ENCODE measurements around the gene MVD. TPM values are rescaled to one million over a fixed set of nuclear protein-coding genes. Genes with fewer than 3 reads are reported as not detected.
A peak's percentile ranks its signal among the peaks of the same experiment; 100 is the strongest.

Gene MVD
- total RNA-seq, 1 experiment from 2014 or later, result 119 TPM

- TF ChIP-seq POLR2AphosphoS5 (IDR thresholded peaks at IDR 0.05; ENCODE audit: low read depth, low read length) (0 out of 2 replicates have a peak, but pooled peaks have one; percentile 4), SRF (IDR thresholded peaks at IDR 0.05; ENCODE audit: low read depth) (no peak)
- Histone ChIP-seq H3K9ac (ENCODE audit: low read length) (no peak overlapping the region), H3K79me2 (ENCODE audit: insufficient read depth, low read length) (no peaks in the 10 kb centered on the region), H3K27ac (ENCODE audit: low read depth, low read length) (no peak overlapping the region), H3K27me3 (ENCODE audit: insufficient read depth, low read length) (no peaks in the 10 kb centered on the region), H3K4me2 (ENCODE audit: low read length) (no peak overlapping the region), H3K9me2 (ENCODE audit: insufficient read depth) (no peaks in the 10 kb centered on the region), H2AFZ (ENCODE audit: low read depth, low read length, poor library complexity, severe bottlenecking) (no peak overlapping the region), H3K9me3 (ENCODE audit: control insufficient read depth in 1 of 2, insufficient read depth in 1 of 2, low read depth in 1 of 2, low read length in 2 of 2) (no peaks in the 10 kb centered on the region), H3K36me3 (ENCODE audit: control insufficient read depth in 1 of 2, insufficient read depth in 2 of 2, low read length in 2 of 2) (peaks cover 1 to 3% of the 10 kb centered on the region in 2 experiments; a peak in 1 of 4 replicates), H4K20me1 (ENCODE audit: insufficient read depth) (no peaks in the 10 kb centered on the region), H3K4me1 (ENCODE audit: control insufficient read depth in 1 of 2, insufficient read depth in 2 of 2, low read length in 2 of 2) (no peaks in the 10 kb centered on the region), H3K4me3 (replicated peaks in 1 of 2; ENCODE audit: low read depth in 1 of 2, low read length in 2 of 2) (no peak overlapping the region)
- BruUV-seq (replicated peaks), result no TSS peak
- ChIA-PET CTCF (no interaction called here), POLR2A (no interaction called here), RAD21 (ENCODE audit: low non-redundant PET in 1 of 2, low total read pairs in 2 of 2, uncharacterized antibody in 2 of 2, unreplicated experiment in 2 of 2) (no interaction called here)
- intact Hi-C loops (cut with micrococcal nuclease), result no loop called here
- ATAC-seq (0 out of 2 replicates have a peak, but pooled peaks have one; percentile 10), DNase-seq (ENCODE audit: low read depth, low spot score) (no peak)
Observed at GRCh38 chr16:88695218-88695617, 32.3 kb upstream of the MVD start.

GRCh38 chr16:88694221-88695087 lies 31.6 kb upstream of the MVD start:
- Histone ChIP-seq H2AFZ (ENCODE audit: low read depth, low read length, poor library complexity, severe bottlenecking) (no peak overlapping the region), H3K36me3 (ENCODE audit: control insufficient read depth in 1 of 2, insufficient read depth in 2 of 2, low read length in 2 of 2) (peaks cover 0 to 3% of the 10 kb centered on the region in 2 experiments; a peak in 1 of 4 replicates), H3K9ac (ENCODE audit: low read length) (no peak overlapping the region), H3K9me3 (ENCODE audit: control insufficient read depth in 1 of 2, insufficient read depth in 1 of 2, low read depth in 1 of 2, low read length in 2 of 2) (no peaks in the 10 kb centered on the region), H3K79me2 (ENCODE audit: insufficient read depth, low read length) (no peaks in the 10 kb centered on the region), H3K4me1 (ENCODE audit: control insufficient read depth in 1 of 2, insufficient read depth in 2 of 2, low read length in 2 of 2) (no peaks in the 10 kb centered on the region), H3K4me3 (replicated peaks in 1 of 2; ENCODE audit: low read depth in 1 of 2, low read length in 2 of 2) (no peak overlapping the region), H3K4me2 (ENCODE audit: low read length) (no peak overlapping the region), H3K9me2 (ENCODE audit: insufficient read depth) (no peaks in the 10 kb centered on the region), H3K27me3 (ENCODE audit: insufficient read depth, low read length) (no peaks in the 10 kb centered on the region), H4K20me1 (ENCODE audit: insufficient read depth) (no peaks in the 10 kb centered on the region), H3K27ac (ENCODE audit: low read depth, low read length) (no peak overlapping the region)
- RAD21 ChIA-PET (ENCODE audit: low non-redundant PET in 1 of 2, low total read pairs in 2 of 2, uncharacterized antibody in 2 of 2, unreplicated experiment in 2 of 2), result no interaction called here
- DNase-seq (ENCODE audit: low read depth, low spot score) (no peak), ATAC-seq (no peak)
- TF ChIP-seq, protein P1, sequence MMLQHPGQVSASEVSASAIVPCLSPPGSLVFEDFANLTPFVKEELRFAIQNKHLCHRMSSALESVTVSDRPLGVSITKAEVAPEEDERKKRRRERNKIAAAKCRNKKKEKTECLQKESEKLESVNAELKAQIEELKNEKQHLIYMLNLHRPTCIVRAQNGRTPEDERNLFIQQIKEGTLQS (IDR thresholded peaks at IDR 0.05), result no peak
- TF ChIP-seq RAD21 (IDR thresholded peaks at IDR 0.05; ENCODE audit: low read depth), result no peak
- no peak for TF ChIP-seq TCF7L2 (IDR thresholded peaks at IDR 0.05; ENCODE audit: borderline replicate concordance, extremely low read depth, insufficient read depth, insufficient read length)
- no peak for TF ChIP-seq ZFX (IDR thresholded peaks at IDR 0.05)
- TF ChIP-seq, protein P2, sequence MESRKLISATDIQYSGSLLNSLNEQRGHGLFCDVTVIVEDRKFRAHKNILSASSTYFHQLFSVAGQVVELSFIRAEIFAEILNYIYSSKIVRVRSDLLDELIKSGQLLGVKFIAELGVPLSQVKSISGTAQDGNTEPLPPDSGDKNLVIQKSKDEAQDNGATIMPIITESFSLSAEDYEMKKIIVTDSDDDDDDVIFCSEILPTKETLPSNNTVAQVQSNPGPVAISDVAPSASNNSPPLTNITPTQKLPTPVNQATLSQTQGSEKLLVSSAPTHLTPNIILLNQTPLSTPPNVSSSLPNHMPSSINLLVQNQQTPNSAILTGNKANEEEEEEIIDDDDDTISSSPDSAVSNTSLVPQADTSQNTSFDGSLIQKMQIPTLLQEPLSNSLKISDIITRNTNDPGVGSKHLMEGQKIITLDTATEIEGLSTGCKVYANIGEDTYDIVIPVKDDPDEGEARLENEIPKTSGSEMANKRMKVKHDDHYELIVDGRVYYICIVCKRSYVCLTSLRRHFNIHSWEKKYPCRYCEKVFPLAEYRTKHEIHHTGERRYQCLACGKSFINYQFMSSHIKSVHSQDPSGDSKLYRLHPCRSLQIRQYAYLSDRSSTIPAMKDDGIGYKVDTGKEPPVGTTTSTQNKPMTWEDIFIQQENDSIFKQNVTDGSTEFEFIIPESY (IDR thresholded peaks at IDR 0.05; ENCODE audit: extremely low read depth, insufficient replicate concordance, low read length), result no peak
- TF ChIP-seq EZH2phosphoT487 (IDR thresholded peaks at IDR 0.05; ENCODE audit: borderline replicate concordance), result no peak
- no peak for TF ChIP-seq SP1 (IDR thresholded peaks at IDR 0.05; ENCODE audit: low read depth)
- TF ChIP-seq YY1 (IDR thresholded peaks at IDR 0.05; ENCODE audit: extremely low read depth, insufficient replicate concordance, low read depth, low read length), result no peak
- no peak for TF ChIP-seq REST (IDR thresholded peaks at IDR 0.05; ENCODE audit: low read depth)
- CTCF ChIA-PET, result interaction anchor here (1.0 kb wide), 1 partner anchor 43 kb away, joined by 3 read pairs; no protein-coding TSS in a partner anchor
- POLR2A ChIA-PET, result no interaction called here
- no TSS peak for BruUV-seq (replicated peaks)
- intact Hi-C loops (cut with micrococcal nuclease), result no loop called here
